Gastroesophageal sphincter (tissue), 3 donors: ENCODE data around the gene DGKI.

Source experiments
- EP300 ChIP-seq: sonication (generic); formaldehyde crosslinking; IDR thresholded peaks from one replicate; pipeline ENCODE4 v1.6.1; 2017; ENCODE audit warnings: antibody characterized with exemption, mild to moderate bottlenecking
- POLR2A ChIP-seq, 2 donors: fragments of 450-650 bp; IDR thresholded peaks; one replicate each; pipeline ENCODE4 v1.6.1; 2017; ENCODE audit warnings: antibody characterized with exemption in 2 of 2, mild to moderate bottlenecking in 2 of 2, moderate library complexity in 1 of 2
- TF ChIP-seq, protein P1 (sequence below), 4 experiments: fragments of 200-600 bp in 2 of 4; fragments of 450-650 bp in 2 of 4; sonication (generic) in 1 of 4; IDR thresholded peaks; one replicate each; pipeline ENCODE4 v1.5.1; 2017 to 2019; ENCODE audit warnings: antibody characterized with exemption in 4 of 4, mild to moderate bottlenecking in 2 of 4, moderate library complexity in 2 of 4

DNA sequence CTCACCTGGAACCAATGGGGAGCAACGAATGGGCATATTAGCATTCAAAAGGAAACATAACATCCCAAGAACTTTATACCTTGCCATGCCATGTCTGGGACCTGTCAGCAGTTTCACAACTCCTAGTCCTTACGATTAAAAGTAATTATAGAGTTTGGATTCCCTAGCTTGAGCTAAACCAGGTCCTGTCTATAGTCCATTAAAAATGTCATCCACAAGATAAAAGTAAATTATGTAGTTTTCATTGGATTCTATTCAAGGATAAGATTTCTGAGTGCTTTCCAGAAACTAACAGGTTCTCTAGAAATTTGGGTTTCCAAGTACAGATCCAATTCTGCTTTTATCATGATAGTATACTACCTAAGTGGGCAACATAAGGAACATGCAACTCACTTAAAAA, 339.7 kb downstream of the DGKI start:
- TF ChIP-seq, protein P1, sequence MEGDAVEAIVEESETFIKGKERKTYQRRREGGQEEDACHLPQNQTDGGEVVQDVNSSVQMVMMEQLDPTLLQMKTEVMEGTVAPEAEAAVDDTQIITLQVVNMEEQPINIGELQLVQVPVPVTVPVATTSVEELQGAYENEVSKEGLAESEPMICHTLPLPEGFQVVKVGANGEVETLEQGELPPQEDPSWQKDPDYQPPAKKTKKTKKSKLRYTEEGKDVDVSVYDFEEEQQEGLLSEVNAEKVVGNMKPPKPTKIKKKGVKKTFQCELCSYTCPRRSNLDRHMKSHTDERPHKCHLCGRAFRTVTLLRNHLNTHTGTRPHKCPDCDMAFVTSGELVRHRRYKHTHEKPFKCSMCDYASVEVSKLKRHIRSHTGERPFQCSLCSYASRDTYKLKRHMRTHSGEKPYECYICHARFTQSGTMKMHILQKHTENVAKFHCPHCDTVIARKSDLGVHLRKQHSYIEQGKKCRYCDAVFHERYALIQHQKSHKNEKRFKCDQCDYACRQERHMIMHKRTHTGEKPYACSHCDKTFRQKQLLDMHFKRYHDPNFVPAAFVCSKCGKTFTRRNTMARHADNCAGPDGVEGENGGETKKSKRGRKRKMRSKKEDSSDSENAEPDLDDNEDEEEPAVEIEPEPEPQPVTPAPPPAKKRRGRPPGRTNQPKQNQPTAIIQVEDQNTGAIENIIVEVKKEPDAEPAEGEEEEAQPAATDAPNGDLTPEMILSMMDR (IDR thresholded peaks at IDR 0.05) = no peak
- TF ChIP-seq POLR2A (IDR thresholded peaks at IDR 0.05) (no peak), EP300 (no peak)
